Activated T-helper 1 cell treated with anti-CD3 and anti-CD28 coated beads, Interleukin-12 subunit alpha, Interleukin-12 subunit beta, Interleukin-2, Interleukin-4 antibody, amounts not matched to agents 30 ng/mL and 10 ng/mL and 1 ng/mL, durations not matched to agents 14 hours and 24 hours and 36 hours (primary cell): Measurements from ENCODE around the gene ITGAV. TPM values are rescaled to one million over a fixed set of nuclear protein-coding genes. Genes with fewer than 3 reads are reported as not detected.

Experiments used
- DNase-seq: peaks from one replicate; pipeline ENCODE4 v3.0.0; 2021; ENCODE audit warnings: low spot score
- H3K27ac Mint-ChIP-seq: one replicate; pipeline ENCODE4 v1.8.0; 2021; ENCODE audit warnings: mild to moderate bottlenecking, mixed read lengths
- H3K27me3 Mint-ChIP-seq: one replicate; pipeline ENCODE4 v1.8.0; 2022; ENCODE audit warnings: mild to moderate bottlenecking, moderate library complexity, mixed read lengths; ENCODE audit not compliant: insufficient read depth
- H3K36me3 Mint-ChIP-seq: one replicate; pipeline ENCODE4 v1.8.0; 2021; ENCODE audit warnings: low read depth, mixed read lengths
- H3K4me1 Mint-ChIP-seq: one replicate; pipeline ENCODE4 v1.8.0; 2021; ENCODE audit warnings: low read depth, mixed read lengths
- H3K4me3 Mint-ChIP-seq: one replicate; pipeline ENCODE4 v1.8.0; 2021; ENCODE audit warnings: mild to moderate bottlenecking, moderate library complexity, mixed read lengths
- H3K9me3 Mint-ChIP-seq: one replicate; pipeline ENCODE4 v1.8.0; 2021; ENCODE audit warnings: mixed read lengths
- intact Hi-C: fragments of 100-400 bp; cut with micrococcal nuclease; formaldehyde crosslinking; loops from one replicate; pipeline ENCODE4 v1.15.1; 2024
- total RNA-seq: library from RNA; stranded (reverse); gene quantifications from 2 replicates; pipeline ENCODE4 v1.2.3, GENCODE V29; 2022

Gene ITGAV
- total RNA-seq, 1 donor from 2014 or later = 8.7 TPM

DNA sequence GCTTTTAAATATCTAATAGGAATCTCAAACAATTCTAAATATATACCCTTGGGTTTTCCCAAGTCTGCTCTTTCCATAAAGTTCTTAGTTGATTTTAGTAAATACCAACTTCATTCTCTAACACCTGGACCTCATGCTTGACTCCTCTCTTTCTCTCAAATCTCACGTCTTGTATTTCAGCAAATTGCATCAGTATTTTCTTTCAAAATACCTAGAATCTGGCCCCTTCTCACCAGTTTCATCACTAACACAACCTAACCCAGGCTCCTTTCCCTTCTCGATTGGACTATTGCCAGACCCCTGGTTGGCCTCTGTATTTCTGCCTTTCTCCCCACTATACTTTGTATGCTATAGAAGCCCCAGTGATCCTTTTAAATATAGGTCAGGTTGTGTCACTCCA lies 81.0 kb downstream of the ITGAV start:
- intact Hi-C loops = no loop called here
- H3K27ac Mint-ChIP-seq = no peak overlapping the region

DNA sequence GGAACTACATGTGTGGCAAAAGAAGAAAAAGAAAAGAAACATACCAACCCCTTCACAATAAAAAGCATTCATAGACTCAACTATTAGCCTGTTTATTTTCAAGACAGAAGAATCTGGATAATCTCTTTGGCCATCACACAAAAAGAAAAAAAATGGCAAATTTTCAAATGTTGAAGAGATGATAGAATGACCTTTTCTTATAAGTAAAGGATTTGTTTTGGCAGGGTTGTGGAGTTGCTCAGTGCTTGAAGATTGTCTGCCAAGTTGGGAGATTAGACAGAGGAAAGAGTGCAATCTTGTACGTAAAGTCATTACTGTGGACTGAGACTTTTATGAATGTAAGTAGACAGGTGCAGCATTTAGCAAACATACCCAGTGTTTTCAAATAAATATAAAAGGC lies 85.5 kb downstream of the ITGAV start:
- peaks cover 12% of the 10 kb centered on the region for H3K9me3 Mint-ChIP-seq
- peaks cover 26% of the 10 kb centered on the region for H3K36me3 Mint-ChIP-seq
- H3K27ac Mint-ChIP-seq = no peak overlapping the region
- intact Hi-C loops = no loop called here
- no peaks in the 10 kb centered on the region for H3K4me1 Mint-ChIP-seq
- no peak for DNase-seq
- H3K4me3 Mint-ChIP-seq = no peak overlapping the region
- H3K27me3 Mint-ChIP-seq = no peaks in the 10 kb centered on the region

More for the DNA sequence above, 81.0 kb downstream of the ITGAV start:
- Mint-ChIP-seq H3K36me3 (peaks cover 40% of the 10 kb centered on the region), H3K27me3 (no peaks in the 10 kb centered on the region), H3K4me1 (no peaks in the 10 kb centered on the region), H3K9me3 (peaks cover 12% of the 10 kb centered on the region), H3K4me3 (no peak overlapping the region)
- no peak for DNase-seq

DNA sequence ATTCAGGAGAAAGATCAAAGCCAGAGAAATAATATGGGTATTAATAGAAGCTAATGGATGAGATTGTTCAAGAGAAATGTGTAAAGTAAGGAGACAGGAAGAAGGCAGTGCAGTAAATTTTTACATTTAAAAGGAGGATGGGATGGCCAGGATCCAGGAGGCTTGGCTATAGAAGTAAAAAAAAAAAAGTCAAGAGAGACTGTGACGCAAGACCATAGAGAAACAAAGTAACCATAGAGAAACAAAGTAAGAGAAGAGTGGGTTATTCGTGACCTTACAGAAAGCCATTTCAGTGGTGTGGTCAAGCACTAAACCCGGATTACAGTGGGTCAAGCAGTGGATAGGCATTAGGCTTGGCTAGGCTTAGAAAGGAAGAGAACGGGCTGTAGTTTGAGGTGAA lies 93.5 kb downstream of the ITGAV start:
- intact Hi-C loops = no loop called here
- no peak for DNase-seq
- peaks cover 16% of the 10 kb centered on the region for H3K9me3 Mint-ChIP-seq
- H3K27ac Mint-ChIP-seq = no peak overlapping the region
- H3K4me3 Mint-ChIP-seq = no peak overlapping the region
- peaks cover 1% of the 10 kb centered on the region for H3K27me3 Mint-ChIP-seq
- H3K36me3 Mint-ChIP-seq = peaks cover 1% of the 10 kb centered on the region
- H3K4me1 Mint-ChIP-seq = no peaks in the 10 kb centered on the region

DNA sequence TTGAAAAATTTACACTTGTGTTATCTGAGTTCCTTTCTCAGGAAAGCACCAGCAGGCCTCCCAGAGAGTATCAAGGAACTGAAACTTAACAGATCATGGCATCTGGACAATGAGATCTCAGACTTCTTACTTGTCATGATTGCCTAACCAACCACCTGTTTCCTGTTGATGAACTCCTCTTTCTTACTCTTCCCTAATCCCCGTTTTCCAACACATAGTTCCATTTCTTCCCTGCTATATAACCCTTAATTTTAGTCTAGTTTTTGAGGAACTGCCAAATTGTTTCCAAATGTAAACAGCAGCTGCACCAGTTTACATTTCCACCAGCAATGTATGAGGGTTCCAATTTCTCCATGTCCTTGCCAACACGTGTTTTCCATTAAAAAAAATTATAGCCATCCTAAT lies 98.0 kb downstream of the ITGAV start:
- H3K9me3 Mint-ChIP-seq = peaks cover 21% of the 10 kb centered on the region
- no peak overlapping the region for H3K4me3 Mint-ChIP-seq
- DNase-seq = no peak
- H3K36me3 Mint-ChIP-seq = peaks cover 1% of the 10 kb centered on the region
- intact Hi-C loops = no loop called here
- no peaks in the 10 kb centered on the region for H3K4me1 Mint-ChIP-seq
- H3K27me3 Mint-ChIP-seq = peaks cover 12% of the 10 kb centered on the region
- no peak overlapping the region for H3K27ac Mint-ChIP-seq

DNA sequence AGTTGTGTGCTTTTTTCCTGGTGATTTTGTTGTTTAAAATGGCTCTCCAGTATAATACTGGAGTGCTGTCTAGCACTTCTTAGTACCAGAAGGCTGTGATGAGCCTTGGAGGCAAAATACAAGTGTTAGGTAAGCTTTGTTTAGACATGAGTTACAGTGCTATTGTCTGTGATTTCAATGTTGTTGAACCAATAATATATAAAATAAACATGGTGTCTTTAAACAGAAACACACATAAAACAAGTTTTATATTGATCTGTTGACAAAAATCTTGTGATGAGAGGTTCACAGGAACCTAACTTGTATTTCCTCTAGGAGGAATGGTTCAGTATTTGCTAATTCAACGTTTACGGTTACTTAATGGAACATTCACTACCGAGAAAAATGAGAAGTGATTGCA lies 99.0 kb downstream of the ITGAV start:
- no peak overlapping the region for H3K4me3 Mint-ChIP-seq
- H3K36me3 Mint-ChIP-seq = peaks cover 1% of the 10 kb centered on the region
- H3K27ac Mint-ChIP-seq = no peak overlapping the region
- intact Hi-C loops = no loop called here
- DNase-seq = no peak
- H3K4me1 Mint-ChIP-seq = no peaks in the 10 kb centered on the region
- peaks cover 21% of the 10 kb centered on the region for H3K9me3 Mint-ChIP-seq
- H3K27me3 Mint-ChIP-seq = peaks cover 14% of the 10 kb centered on the region

DNA sequence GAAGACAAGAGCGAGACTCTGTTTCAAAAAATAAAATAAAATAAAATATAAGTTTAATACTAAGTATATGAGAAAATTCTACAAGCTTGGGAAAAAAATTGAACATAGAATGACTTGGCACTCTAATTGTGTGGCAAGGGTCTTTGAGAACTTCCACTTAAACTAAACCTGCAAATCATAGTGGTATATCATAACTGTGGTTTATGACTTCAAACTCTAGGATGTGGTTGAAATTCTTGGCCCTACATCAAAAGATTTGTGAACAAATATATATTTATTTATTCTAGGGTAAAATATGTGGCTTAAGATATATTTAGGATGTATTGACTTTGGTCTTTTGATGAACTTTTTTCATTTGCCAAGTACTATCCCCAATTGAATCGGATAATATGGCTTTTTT lies 100.9 kb downstream of the ITGAV start:
- DNase-seq = no peak
- Mint-ChIP-seq H3K4me1 (no peaks in the 10 kb centered on the region), H3K4me3 (no peak overlapping the region), H3K27me3 (peaks cover 24% of the 10 kb centered on the region), H3K36me3 (peaks cover 1% of the 10 kb centered on the region), H3K9me3 (peaks cover 17% of the 10 kb centered on the region), H3K27ac (no peak overlapping the region)
- intact Hi-C loops = no loop called here

DNA sequence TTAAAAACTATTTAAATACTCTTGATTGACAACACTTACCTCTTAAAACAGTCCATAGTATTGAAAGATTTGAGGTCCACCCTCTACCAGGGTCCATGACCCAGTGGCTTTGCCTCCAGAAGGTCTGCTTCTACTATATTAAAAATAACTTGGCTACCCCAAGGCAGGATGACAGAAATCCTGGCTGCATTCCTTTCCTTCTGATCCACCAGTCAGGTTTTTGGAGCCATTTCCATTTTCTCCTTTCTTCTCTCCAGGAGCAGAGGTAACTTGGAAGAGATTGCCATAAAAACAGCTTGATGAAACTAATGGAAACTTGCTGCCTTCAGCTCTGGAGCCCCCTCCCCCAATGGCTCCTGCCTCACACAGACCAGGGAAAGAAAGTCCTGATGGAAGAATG lies 101.4 kb downstream of the ITGAV start:
- H3K9me3 Mint-ChIP-seq = peaks cover 16% of the 10 kb centered on the region
- peaks cover 29% of the 10 kb centered on the region for H3K27me3 Mint-ChIP-seq
- no peak overlapping the region for H3K4me3 Mint-ChIP-seq
- intact Hi-C loops = no loop called here
- DNase-seq = no peak
- no peak overlapping the region for H3K27ac Mint-ChIP-seq
- peaks cover 1% of the 10 kb centered on the region for H3K36me3 Mint-ChIP-seq
- no peaks in the 10 kb centered on the region for H3K4me1 Mint-ChIP-seq

DNA sequence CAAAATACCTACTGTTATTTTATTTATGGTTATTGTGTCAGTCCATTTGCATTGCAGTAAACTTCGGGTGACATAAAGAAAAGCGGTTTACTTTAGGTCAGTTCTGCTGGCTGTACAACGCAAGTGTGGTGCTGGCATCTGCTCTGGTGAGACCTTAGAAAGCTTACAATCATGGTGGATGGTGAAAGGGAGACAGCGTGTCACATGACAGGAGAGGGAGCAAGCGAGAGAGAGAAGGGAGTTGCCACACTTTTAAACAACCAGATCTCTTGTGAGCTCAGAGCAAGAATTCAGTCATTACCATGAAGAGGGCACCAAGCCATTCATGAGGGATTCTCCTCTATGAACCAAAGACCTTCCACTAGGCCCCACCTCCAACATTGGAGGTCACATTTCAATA lies 102.0 kb downstream of the ITGAV start:
- no peak overlapping the region for H3K4me3 Mint-ChIP-seq
- no peak overlapping the region for H3K27ac Mint-ChIP-seq
- intact Hi-C loops = no loop called here
- DNase-seq = no peak
- H3K9me3 Mint-ChIP-seq = peaks cover 16% of the 10 kb centered on the region
- H3K36me3 Mint-ChIP-seq = peaks cover 1% of the 10 kb centered on the region
- peaks cover 34% of the 10 kb centered on the region for H3K27me3 Mint-ChIP-seq
- no peaks in the 10 kb centered on the region for H3K4me1 Mint-ChIP-seq

DNA sequence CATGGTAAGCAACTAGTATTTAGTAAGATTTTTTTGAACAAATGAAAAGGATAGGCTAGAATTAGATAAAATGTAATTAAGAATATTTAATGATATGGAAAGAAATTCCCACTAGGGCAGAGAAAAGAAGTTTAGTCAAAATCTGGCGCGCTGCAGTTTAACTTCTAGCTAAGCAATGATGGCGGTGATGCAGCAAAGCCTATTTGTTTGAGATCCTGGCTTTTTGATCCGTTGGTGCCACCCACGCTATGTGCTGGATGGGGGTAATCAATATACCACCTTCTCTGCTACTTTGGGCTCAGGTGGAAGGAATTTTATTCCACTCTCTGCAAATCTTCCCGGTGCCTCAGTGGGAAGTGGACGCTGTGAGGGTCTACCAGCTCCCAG lies 103.6 kb downstream of the ITGAV start:
- intact Hi-C loops = no loop called here
- Mint-ChIP-seq H3K9me3 (peaks cover 4% of the 10 kb centered on the region), H3K4me1 (no peaks in the 10 kb centered on the region), H3K36me3 (no peaks in the 10 kb centered on the region), H3K27ac (no peak overlapping the region), H3K4me3 (no peak overlapping the region), H3K27me3 (peaks cover 42% of the 10 kb centered on the region)
- DNase-seq = no peak

DNA sequence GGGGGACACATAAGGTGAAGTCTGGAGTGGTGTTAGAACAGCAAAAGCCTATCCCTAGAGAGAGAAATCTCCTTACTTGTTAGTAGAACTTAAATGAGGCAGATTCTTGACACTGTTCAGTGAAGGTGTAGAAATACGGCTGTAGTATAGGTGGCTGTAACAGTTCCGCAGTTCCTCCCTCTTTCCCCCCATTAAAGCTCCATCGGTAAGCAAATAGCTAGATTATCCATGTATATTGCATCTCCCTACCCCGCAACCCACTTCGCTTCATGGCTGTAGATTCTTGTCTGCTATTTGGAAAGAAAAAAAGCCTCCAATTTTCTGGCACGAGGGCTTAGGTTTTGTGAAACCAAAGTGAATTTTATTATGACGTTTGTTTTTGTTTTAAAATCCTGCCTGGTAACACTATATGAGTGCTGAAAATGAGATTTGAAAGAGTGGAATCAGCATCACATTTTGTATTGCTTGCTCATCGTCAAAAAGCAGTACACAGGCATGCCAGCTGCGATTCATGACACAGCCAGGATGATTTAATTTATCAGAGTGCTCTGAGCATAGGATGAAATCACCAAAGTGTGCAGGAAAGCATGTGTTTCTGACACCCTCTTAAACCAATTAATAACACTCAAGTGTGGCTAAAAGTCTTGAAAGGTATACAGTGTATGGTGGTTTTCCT lies 105.4 kb downstream of the ITGAV start:
- Mint-ChIP-seq H3K9me3 (no peaks in the 10 kb centered on the region), H3K4me3 (no peak overlapping the region), H3K27ac (no peak overlapping the region), H3K4me1 (no peaks in the 10 kb centered on the region), H3K27me3 (peaks cover 57% of the 10 kb centered on the region), H3K36me3 (no peaks in the 10 kb centered on the region)
- DNase-seq = no peak
- intact Hi-C loops = no loop called here

DNA sequence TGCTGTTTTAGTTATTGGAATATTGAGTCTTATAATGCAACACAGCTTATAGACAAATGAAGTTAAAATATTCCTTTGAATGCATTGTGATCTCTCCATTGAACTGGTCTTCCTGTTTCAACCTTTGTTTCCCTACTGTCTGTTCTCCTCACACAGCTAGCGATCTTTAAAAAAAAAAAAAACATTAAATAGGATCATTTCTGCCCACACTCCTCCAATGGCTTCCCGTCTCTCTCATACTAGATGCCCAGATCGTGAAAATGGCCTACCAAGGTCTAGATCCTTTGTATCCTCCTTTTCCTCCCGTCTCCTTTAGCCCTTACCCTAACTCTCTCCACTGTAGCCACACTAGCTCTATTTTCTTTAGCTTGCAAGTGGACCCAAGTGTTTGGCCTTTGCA lies 106.4 kb downstream of the ITGAV start:
- Mint-ChIP-seq H3K9me3 (no peaks in the 10 kb centered on the region), H3K27me3 (peaks cover 59% of the 10 kb centered on the region), H3K4me3 (no peak overlapping the region), H3K27ac (no peak overlapping the region), H3K4me1 (no peaks in the 10 kb centered on the region), H3K36me3 (no peaks in the 10 kb centered on the region)
- intact Hi-C loops = no loop called here
- DNase-seq = no peak

DNA sequence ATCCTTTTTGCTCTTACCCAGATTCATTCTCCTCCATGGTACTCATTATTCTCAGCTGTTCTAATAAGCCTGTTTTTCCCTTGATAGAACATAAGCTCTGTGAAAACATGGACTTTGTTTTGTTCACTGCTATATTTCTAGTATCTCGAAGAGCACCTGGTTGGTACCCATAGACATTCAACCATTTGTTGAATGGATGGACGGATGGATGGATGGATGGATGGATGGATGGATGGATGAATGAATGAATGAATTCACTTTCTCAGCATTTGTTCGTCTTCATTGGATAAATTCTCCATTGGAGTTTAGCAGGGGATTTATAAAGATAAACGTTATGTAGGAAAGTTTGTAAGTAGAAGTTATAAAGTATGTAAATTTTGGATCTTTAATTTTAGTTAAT lies 106.9 kb downstream of the ITGAV start:
- Mint-ChIP-seq H3K36me3 (no peaks in the 10 kb centered on the region), H3K4me1 (no peaks in the 10 kb centered on the region), H3K9me3 (no peaks in the 10 kb centered on the region), H3K27ac (no peak overlapping the region), H3K4me3 (no peak overlapping the region), H3K27me3 (peaks cover 54% of the 10 kb centered on the region)
- no peak for DNase-seq
- intact Hi-C loops = no loop called here

DNA sequence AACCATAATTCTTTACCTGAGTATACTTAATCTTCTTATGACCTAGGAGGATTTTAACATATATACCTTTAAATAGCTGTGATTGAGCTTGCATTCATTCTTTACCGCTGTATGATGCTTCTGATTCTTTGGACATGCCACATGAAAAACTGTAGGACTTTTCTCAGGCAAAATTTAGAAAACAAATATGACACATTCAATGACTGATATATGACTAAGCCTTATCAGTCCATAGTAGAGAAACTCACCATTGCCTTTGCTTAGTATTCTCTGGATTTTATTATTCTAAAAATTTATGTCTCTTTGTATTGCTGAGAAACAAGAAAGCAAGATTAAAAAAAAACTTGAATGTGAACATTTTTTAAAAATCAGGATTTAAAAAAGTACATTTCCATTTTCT lies 107.7 kb downstream of the ITGAV start:
- no peaks in the 10 kb centered on the region for H3K4me1 Mint-ChIP-seq
- DNase-seq = no peak
- no peak overlapping the region for H3K4me3 Mint-ChIP-seq
- peaks cover 53% of the 10 kb centered on the region for H3K27me3 Mint-ChIP-seq
- H3K27ac Mint-ChIP-seq = no peak overlapping the region
- H3K36me3 Mint-ChIP-seq = no peaks in the 10 kb centered on the region
- intact Hi-C loops = no loop called here
- no peaks in the 10 kb centered on the region for H3K9me3 Mint-ChIP-seq

DNA sequence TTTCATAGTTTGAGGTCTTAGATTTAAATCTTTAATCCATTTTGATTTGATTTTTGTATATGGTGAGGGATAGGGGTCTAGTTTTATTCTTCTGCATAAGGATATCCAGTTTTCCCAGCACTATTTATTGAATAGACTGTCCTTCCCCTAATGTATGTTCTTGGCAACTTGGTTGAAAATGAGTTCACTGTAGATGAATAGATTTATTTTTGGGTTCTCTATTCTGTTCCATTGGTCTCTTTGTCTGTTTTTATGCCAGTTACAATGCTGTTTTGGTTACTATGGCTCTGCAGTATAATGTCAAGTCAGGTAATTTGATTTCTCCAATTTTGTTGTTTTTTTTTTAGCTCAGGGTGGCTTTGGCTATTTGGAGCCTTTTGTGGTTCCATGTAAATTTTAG lies 109.9 kb downstream of the ITGAV start:
- no peaks in the 10 kb centered on the region for H3K9me3 Mint-ChIP-seq

More for the DNA sequence above, 109.9 kb downstream of the ITGAV start:
- H3K4me3 Mint-ChIP-seq = no peak overlapping the region
- H3K36me3 Mint-ChIP-seq = no peaks in the 10 kb centered on the region
- no peaks in the 10 kb centered on the region for H3K4me1 Mint-ChIP-seq
- DNase-seq = no peak
- intact Hi-C loops = no loop called here
- no peak overlapping the region for H3K27ac Mint-ChIP-seq
- peaks cover 45% of the 10 kb centered on the region for H3K27me3 Mint-ChIP-seq
